Measurements from ENCODE around the gene C2orf74.
"Not testable (repeated sequence)": the region's sequence is repeated elsewhere in the genome, so short reads cannot be mapped to it uniquely, and the experiment has no call there.

- TF ChIP-seq TAF1, POU2F2 (IDR thresholded peaks at IDR 0.05; ENCODE audit: low read depth, low read length): not testable (repeated sequence)
Observed at GRCh38 chr2:61165082-61165481, 3.1 kb downstream of the C2orf74 start.
